Ovary (tissue), 3 donors: ENCODE measurements around the gene FAM222A.

Experiments used
- CTCF ChIP-seq, 3 donors: fragments of 450-650 bp in 2 of 3; fragments of 200-600 bp in 1 of 3; IDR thresholded peaks; one replicate each; pipeline versions ENCODE4 v1.5.1 to v1.8.0; 2016 to 2022; ENCODE audit warnings: antibody characterized with exemption in 3 of 3, mild to moderate bottlenecking in 1 of 3
- EP300 ChIP-seq: sonication (generic); formaldehyde crosslinking; IDR thresholded peaks from one replicate; pipeline ENCODE4 v1.6.1; 2017; ENCODE audit warnings: antibody characterized with exemption
- POLR2A ChIP-seq: fragments of 450-650 bp; IDR thresholded peaks from one replicate; pipeline ENCODE4 v1.6.1; 2017; ENCODE audit warnings: antibody characterized with exemption, mild to moderate bottlenecking, moderate library complexity
- donor health status: DM: no; HTN: no; CAD: no.

GRCh38 chr12:109818905-109819500 is 105.4 kb downstream of the FAM222A start:
- no peak for TF ChIP-seq CTCF (IDR thresholded peaks at IDR 0.05)
- no peak for TF ChIP-seq POLR2A
- TF ChIP-seq EP300 = no peak
